ENCODE data around the gene PIEZO1.

DNA sequence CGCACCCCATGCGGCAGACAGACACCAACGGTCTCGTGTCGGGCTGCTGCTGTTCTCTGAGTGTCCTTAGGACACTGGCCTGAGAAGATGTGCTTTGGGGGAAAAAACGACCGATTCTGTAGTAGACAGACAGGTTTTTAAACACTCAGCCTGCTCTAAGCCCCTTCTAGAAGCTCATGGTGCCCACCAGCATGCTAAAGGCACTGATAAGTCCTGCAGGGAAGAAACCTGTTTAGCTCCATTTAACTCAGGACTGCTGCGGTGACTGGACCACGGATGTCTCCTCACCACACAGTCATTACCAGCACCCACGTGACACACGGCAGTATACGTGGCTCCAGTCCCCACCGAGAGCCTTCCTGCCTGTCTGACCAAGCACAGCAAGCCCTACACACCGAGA, 45.8 kb upstream of the PIEZO1 start:
- TF ChIP-seq, protein P1, sequence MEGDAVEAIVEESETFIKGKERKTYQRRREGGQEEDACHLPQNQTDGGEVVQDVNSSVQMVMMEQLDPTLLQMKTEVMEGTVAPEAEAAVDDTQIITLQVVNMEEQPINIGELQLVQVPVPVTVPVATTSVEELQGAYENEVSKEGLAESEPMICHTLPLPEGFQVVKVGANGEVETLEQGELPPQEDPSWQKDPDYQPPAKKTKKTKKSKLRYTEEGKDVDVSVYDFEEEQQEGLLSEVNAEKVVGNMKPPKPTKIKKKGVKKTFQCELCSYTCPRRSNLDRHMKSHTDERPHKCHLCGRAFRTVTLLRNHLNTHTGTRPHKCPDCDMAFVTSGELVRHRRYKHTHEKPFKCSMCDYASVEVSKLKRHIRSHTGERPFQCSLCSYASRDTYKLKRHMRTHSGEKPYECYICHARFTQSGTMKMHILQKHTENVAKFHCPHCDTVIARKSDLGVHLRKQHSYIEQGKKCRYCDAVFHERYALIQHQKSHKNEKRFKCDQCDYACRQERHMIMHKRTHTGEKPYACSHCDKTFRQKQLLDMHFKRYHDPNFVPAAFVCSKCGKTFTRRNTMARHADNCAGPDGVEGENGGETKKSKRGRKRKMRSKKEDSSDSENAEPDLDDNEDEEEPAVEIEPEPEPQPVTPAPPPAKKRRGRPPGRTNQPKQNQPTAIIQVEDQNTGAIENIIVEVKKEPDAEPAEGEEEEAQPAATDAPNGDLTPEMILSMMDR (IDR thresholded peaks at IDR 0.05; ENCODE audit: low read depth, low read length, poor library complexity, severe bottlenecking): no peak
- TF ChIP-seq EZH2phosphoT487 (IDR thresholded peaks at IDR 0.05; ENCODE audit: borderline replicate concordance, low read length): no peak

Measured in DOHH2 (cell line).